Neural cell (in vitro differentiated cells): ENCODE results near the gene TPD52L1.

Experiments
- CTCF ChIP-seq: fragments of 450-650 bp; IDR thresholded peaks from 2 replicates; pipeline ENCODE4 v1.5.1; 2014; ENCODE audit warnings: antibody characterized with exemption, mild to moderate bottlenecking, moderate library complexity; ENCODE audit not compliant: poor library complexity, severe bottlenecking
- EZH2 ChIP-seq: fragments of 200-600, 300-800 bp; shearing (Covaris generic), sonication (generic); IDR thresholded peaks from 2 replicates; pipeline ENCODE4 v1.6.1; 2014; ENCODE audit warnings: antibody characterized with exemption, low read length, borderline replicate concordance, mild to moderate bottlenecking; ENCODE audit not compliant: insufficient read depth, poor library complexity, severe bottlenecking
- POLR2AphosphoS5 ChIP-seq: IDR thresholded peaks from 2 replicates; pipeline ENCODE4 v1.6.1; 2012
- SMC3 ChIP-seq: fragments of 450-650 bp; conservative IDR thresholded peaks from 2 replicates; pipeline ENCODE4 v1.6.1; 2014; ENCODE audit warnings: antibody characterized with exemption, mild to moderate bottlenecking, moderate library complexity; ENCODE audit not compliant: poor library complexity
- TAF1 ChIP-seq: IDR thresholded peaks from 2 replicates; pipeline ENCODE4 v1.6.1; 2012; ENCODE audit warnings: low read depth

- TF ChIP-seq CTCF (no peak), SMC3 (no peak), POLR2AphosphoS5 (no peak), TAF1 (no peak), EZH2 (no peak)
Measured at GRCh38 chr6:125164696-125165095, 11.1 kb downstream of the TPD52L1 start.
